ENCODE measurements around the gene ADAM8.
"Not testable (repeated sequence)": the region's sequence is repeated elsewhere in the genome, so short reads cannot be mapped to it uniquely, and the experiment has no call there.

The ADAM8 gene
- 126 to 171 (median 154) reads per million in 4 donors for total RNA-seq

- DNase-seq: peak; percentile 44 to 70 (median 60)
Measured at GRCh38 chr10:133276435-133277201, at the start of gene ADAM8. Gene ADAM8, minus strand, starts transcription at chr10:133276868. Its CDS starts 51 bp downstream, at chr10:133276817.

- no peak for DNase-seq
Measured at GRCh38 chr10:133326223-133326551, 49.5 kb upstream of the ADAM8 start.

GRCh38 chr10:133325440-133326222, 49.0 kb upstream of the ADAM8 start:
- DNase-seq: peak in 2 of 5 donors; percentile 23 to 28

GRCh38 chr10:133324857-133325260, 48.2 kb upstream of the ADAM8 start:
- no peak for DNase-seq

GRCh38 chr10:133324198-133324792, 47.6 kb upstream of the ADAM8 start:
- DNase-seq: peak in 4 of 5 donors; percentile 20 to 61 (median 54)

- not testable (repeated sequence) for DNase-seq
Measured at GRCh38 chr10:133322064-133322709, 45.5 kb upstream of the ADAM8 start.

GRCh38 chr10:133320852-133321422, 44.3 kb upstream of the ADAM8 start:
- DNase-seq: not testable (repeated sequence)

- DNase-seq: peak; percentile 51 to 66 (median 63)
Measured at GRCh38 chr10:133318494-133319127, 41.9 kb upstream of the ADAM8 start.

- no peak for DNase-seq
Measured at GRCh38 chr10:133316732-133317131, 40.1 kb upstream of the ADAM8 start.

GRCh38 chr10:133316266-133316665, 39.6 kb upstream of the ADAM8 start:
- no peak for DNase-seq

GRCh38 chr10:133315847-133316246, 39.2 kb upstream of the ADAM8 start:
- DNase-seq: no peak

- DNase-seq: no peak
Measured at GRCh38 chr10:133314911-133315310, 38.2 kb upstream of the ADAM8 start.

GRCh38 chr10:133313192-133313591, 36.5 kb upstream of the ADAM8 start:
- no peak for DNase-seq

GRCh38 chr10:133312769-133313145, 36.1 kb upstream of the ADAM8 start:
- DNase-seq: no peak

GRCh38 chr10:133312016-133312768, 35.5 kb upstream of the ADAM8 start:
- no peak for DNase-seq

GRCh38 chr10:133311570-133311969, 34.9 kb upstream of the ADAM8 start:
- no peak for DNase-seq

GRCh38 chr10:133310789-133311188, 34.1 kb upstream of the ADAM8 start:
- no peak for DNase-seq

GRCh38 chr10:133310399-133310755, 33.7 kb upstream of the ADAM8 start:
- DNase-seq: no peak

- DNase-seq: no peak
Measured at GRCh38 chr10:133309720-133310398, 33.2 kb upstream of the ADAM8 start.

- DNase-seq: peak; percentile 84 to 93 (median 89)
Measured at GRCh38 chr10:133309100-133309719, 32.5 kb upstream of the ADAM8 start.

All from T-helper 1 cell (primary cell).